Measurements from ENCODE around the gene ASCC3.

ASCC3 gene

GRCh38 chr6:100881707-100882040 lies 545 bp upstream of the ASCC3 start:
- ChIA-PET POLR2A (interaction anchor here (0.6 to 2.2 kb wide), 13 partner anchors 10 to 506 kb away, joined by 3 to 12 read pairs (median 5); no protein-coding TSS in a partner anchor), CTCF (interaction anchor here (1.0 kb wide), 1 partner anchor 9 kb away, joined by 3 read pairs; no protein-coding TSS in a partner anchor)
- TF ChIP-seq PKNOX1 (IDR thresholded peaks at IDR 0.05) (no peak), SUZ12 (IDR thresholded peaks at IDR 0.05) (no peak), FOXK2 (IDR thresholded peaks at IDR 0.05) (no peak), BHLHE40 (IDR thresholded peaks at IDR 0.05; ENCODE audit: borderline replicate concordance) (no peak), FOXM1 (IDR thresholded peaks at IDR 0.05; ENCODE audit: borderline replicate concordance) (no peak), TARDBP (IDR thresholded peaks at IDR 0.05) (no peak), ZNF384 (IDR thresholded peaks at IDR 0.05) (no peak), SP1 (IDR thresholded peaks at IDR 0.05) (no peak), NFRKB (IDR thresholded peaks at IDR 0.05) (no peak), FOXA1 (IDR thresholded peaks at IDR 0.05) (no peak), HDGF (IDR thresholded peaks at IDR 0.05; ENCODE audit: borderline replicate concordance) (no peak), ARNT (IDR thresholded peaks at IDR 0.05) (no peak), L3MBTL2 (conservative IDR thresholded peaks at IDR 0.05) (no peak), CTBP1 (IDR thresholded peaks at IDR 0.05; ENCODE audit: borderline replicate concordance) (no peak), ELF4 (IDR thresholded peaks at IDR 0.05) (no peak), LEF1 (IDR thresholded peaks at IDR 0.05; ENCODE audit: borderline replicate concordance) (no peak)
- peak; percentile 6 for DNase-seq (ENCODE audit: extremely low spot score)

- ChIA-PET POLR2A (interaction anchor here (1.2 to 2.2 kb wide), 9 partner anchors 11 to 49 kb away, joined by 3 to 12 read pairs (median 6); no protein-coding TSS in a partner anchor), CTCF (interaction anchor here (0.7 kb wide), 1 partner anchor 567 kb away, joined by 3 read pairs; no protein-coding TSS in a partner anchor)
- DNase-seq (ENCODE audit: extremely low spot score), result no peak
- TF ChIP-seq PKNOX1 (IDR thresholded peaks at IDR 0.05) (peak; percentile 59), FOXM1 (IDR thresholded peaks at IDR 0.05; ENCODE audit: borderline replicate concordance) (no peak), ARNT (IDR thresholded peaks at IDR 0.05) (no peak)
These were observed 828 bp downstream of the ASCC3 start for GRCh38 chr6:100880149-100880852.

- DNase-seq (ENCODE audit: extremely low spot score), result no peak
- ChIA-PET POLR2A (no interaction called here), CTCF (no interaction called here)
- TF ChIP-seq ZNF384 (IDR thresholded peaks at IDR 0.05) (no peak), HDGF (IDR thresholded peaks at IDR 0.05; ENCODE audit: borderline replicate concordance) (no peak), FOXM1 (IDR thresholded peaks at IDR 0.05; ENCODE audit: borderline replicate concordance) (no peak), L3MBTL2 (conservative IDR thresholded peaks at IDR 0.05) (no peak)
These were observed 1.8 kb downstream of the ASCC3 start for GRCh38 chr6:100879317-100879716.

- no peak for TF ChIP-seq ELF4 (IDR thresholded peaks at IDR 0.05)
- TF ChIP-seq PKNOX1 (IDR thresholded peaks at IDR 0.05), result no peak
- TF ChIP-seq FOXA1 (IDR thresholded peaks at IDR 0.05), result no peak
- no peak for TF ChIP-seq BHLHE40 (IDR thresholded peaks at IDR 0.05; ENCODE audit: borderline replicate concordance)
- no peak for TF ChIP-seq SP1 (IDR thresholded peaks at IDR 0.05)
- TF ChIP-seq TARDBP (IDR thresholded peaks at IDR 0.05), result no peak
- TF ChIP-seq CTBP1 (IDR thresholded peaks at IDR 0.05; ENCODE audit: borderline replicate concordance), result no peak
- no peak for TF ChIP-seq FOXM1 (IDR thresholded peaks at IDR 0.05; ENCODE audit: borderline replicate concordance)
- TF ChIP-seq FOXK2 (IDR thresholded peaks at IDR 0.05), result no peak
- no peak for TF ChIP-seq L3MBTL2 (conservative IDR thresholded peaks at IDR 0.05)
- no peak for TF ChIP-seq ARNT (IDR thresholded peaks at IDR 0.05)
- no peak for TF ChIP-seq LEF1 (IDR thresholded peaks at IDR 0.05; ENCODE audit: borderline replicate concordance)
- no peak for TF ChIP-seq HDGF (IDR thresholded peaks at IDR 0.05; ENCODE audit: borderline replicate concordance)
- TF ChIP-seq ZNF384 (IDR thresholded peaks at IDR 0.05), result no peak
- no peak for TF ChIP-seq NFRKB (IDR thresholded peaks at IDR 0.05)
- CTCF ChIA-PET, result no interaction called here
- POLR2A ChIA-PET, result no interaction called here
- no peak for DNase-seq (ENCODE audit: extremely low spot score)
These were observed 3.3 kb downstream of the ASCC3 start for GRCh38 chr6:100877851-100878250.

GRCh38 chr6:100876251-100876650 lies 4.9 kb downstream of the ASCC3 start:
- TF ChIP-seq SP1 (IDR thresholded peaks at IDR 0.05), result no peak
- DNase-seq (ENCODE audit: extremely low spot score), result no peak
- CTCF ChIA-PET, result no interaction called here

GRCh38 chr6:100865525-100865924 lies 15.6 kb downstream of the ASCC3 start:
- TF ChIP-seq BHLHE40 (IDR thresholded peaks at IDR 0.05; ENCODE audit: borderline replicate concordance) (no peak), CTBP1 (IDR thresholded peaks at IDR 0.05; ENCODE audit: borderline replicate concordance) (no peak), PKNOX1 (IDR thresholded peaks at IDR 0.05) (no peak), ZNF384 (IDR thresholded peaks at IDR 0.05) (no peak)
- DNase-seq (ENCODE audit: extremely low spot score), result no peak
- POLR2A ChIA-PET, result interaction anchor here (1.4 kb wide), 1 partner anchor 16 kb away, joined by 4 read pairs; the partner anchor contains the start of gene ASCC3
- CTCF ChIA-PET, result no interaction called here

More at GRCh38 chr6:100876251-100876650, 4.9 kb downstream of the ASCC3 start:
- POLR2A ChIA-PET, result no interaction called here

Measured in HEK293T (cell line).